Kidney epithelial cell (primary cell): Measurements from ENCODE around the gene AXIN1. TPM values are rescaled to one million over a fixed set of nuclear protein-coding genes. Genes with fewer than 3 reads are reported as not detected.

Experiments
- DNase-seq: peaks from one replicate; pipeline ENCODE4 v3.0.0-alpha.2; 2010; ENCODE audit warnings: low read depth
- H3K27me3 ChIP-seq: 2 replicates; pipeline ENCODE4 v1.6.0; 2011; ENCODE audit warnings: low read length; ENCODE audit not compliant: control insufficient read depth, insufficient read depth
- H3K36me3 ChIP-seq: 2 replicates; pipeline ENCODE4 v1.5.1; 2011; ENCODE audit warnings: low read length; ENCODE audit not compliant: control insufficient read depth, insufficient read depth
- H3K4me3 ChIP-seq: 2 replicates; pipeline ENCODE4 v1.5.1; 2011; ENCODE audit warnings: low read depth, mild to moderate bottlenecking, control low read depth, low read length
- CTCF ChIP-seq: IDR thresholded peaks from 2 replicates; pipeline ENCODE4 v1.5.1; 2011; ENCODE audit warnings: mild to moderate bottlenecking, moderate library complexity, low read length, control low read depth, inconsistent platforms; ENCODE audit not compliant: insufficient read depth, poor library complexity, severe bottlenecking
- total RNA-seq: library from RNA; depleted of rRNA; stranded (reverse); fragments of >200 nt; gene quantifications from 2 replicates; pipeline ENCODE4 v1.2.3, GENCODE V29; 2015

The AXIN1 gene
- total RNA-seq, 1 donor from 2014 or later: 43.0 TPM

GRCh38 chr16:280552-280951, 72.0 kb downstream of the AXIN1 start, which contains the start of gene ARHGDIG:
Gene ARHGDIG (plus strand): TSS chr16:280591. CDS start chr16:280681, 90 bp downstream.
- Histone ChIP-seq H3K4me3 (peak within 1 kb of the TSS; percentile 10), H3K27me3 (peaks cover 42% of the 10 kb centered on the region), H3K36me3 (no peaks in the 10 kb centered on the region)
- no peak for DNase-seq
- TF ChIP-seq CTCF: no peak

GRCh38 chr16:280005-280460, 72.5 kb downstream of the AXIN1 start:
- no peak for TF ChIP-seq CTCF
- no peak for DNase-seq
- no peaks in the 10 kb centered on the region for H3K36me3 ChIP-seq
- H3K4me3 ChIP-seq: no peak overlapping the region
- H3K27me3 ChIP-seq: peaks cover 46% of the 10 kb centered on the region

- no peak for DNase-seq
- Histone ChIP-seq H3K27me3 (peaks cover 52% of the 10 kb centered on the region), H3K36me3 (no peaks in the 10 kb centered on the region), H3K4me3 (no peak overlapping the region)
- TF ChIP-seq CTCF: no peak
Observed at GRCh38 chr16:279531-279930, 73.0 kb downstream of the AXIN1 start.

GRCh38 chr16:278863-279366, 73.6 kb downstream of the AXIN1 start:
- Histone ChIP-seq H3K36me3 (no peaks in the 10 kb centered on the region), H3K27me3 (peaks cover 58% of the 10 kb centered on the region), H3K4me3 (no peak overlapping the region)
- peak; percentile 5 for DNase-seq
- TF ChIP-seq CTCF: no peak

- Histone ChIP-seq H3K36me3 (no peaks in the 10 kb centered on the region), H3K4me3 (no peak overlapping the region), H3K27me3 (peaks cover 59% of the 10 kb centered on the region)
- TF ChIP-seq CTCF: no peak
- no peak for DNase-seq
Observed at GRCh38 chr16:276426-277077, 76.0 kb downstream of the AXIN1 start.
